WTC11 (cell line): ENCODE measurements around the gene STRADB. TPM values are rescaled to one million over a fixed set of nuclear protein-coding genes. Genes with fewer than 3 reads are reported as not detected.

Experiments
- ATAC-seq: fragments of 200-7000 bp; cut with Tn5 transposase; 2 replicates; pipeline ENCODE4 v1.10.0; 2021; ENCODE audit warnings: mild to moderate bottlenecking, moderate library complexity
- CTCF ChIA-PET: fragments of 300-600 bp; sonication (Branson Sonifier 250); formaldehyde crosslinking; loops from one replicate; lab custom pipeline; 2021; ENCODE audit warnings: antibody characterized with exemption; lab: Charles Lee
- POLR2A ChIA-PET: fragments of 350-600 bp; sonication (Branson Sonifier 250); formaldehyde crosslinking; loops from one replicate; lab custom pipeline; 2021; ENCODE audit warnings: antibody characterized with exemption; lab: Charles Lee
- DNase-seq: peaks from one replicate; pipeline ENCODE4 v3.0.0; 2021; ENCODE audit warnings: low spot score
- H3K27ac Mint-ChIP-seq: 2 replicates; pipeline ENCODE4 v1.8.0; 2021; ENCODE audit warnings: mixed read lengths
- H3K27me3 Mint-ChIP-seq: 2 replicates; pipeline ENCODE4 v1.8.0; 2021; ENCODE audit warnings: low read depth, mild to moderate bottlenecking, moderate library complexity, mixed read lengths
- H3K36me3 Mint-ChIP-seq: 2 replicates; pipeline ENCODE4 v1.8.0; 2021; ENCODE audit warnings: mixed read lengths
- H3K4me1 Mint-ChIP-seq: 2 replicates; pipeline ENCODE4 v1.8.0; 2022; ENCODE audit warnings: mixed read lengths
- H3K4me3 Mint-ChIP-seq: 2 replicates; pipeline ENCODE4 v1.8.0; 2021; ENCODE audit warnings: mild to moderate bottlenecking, moderate library complexity, mixed read lengths
- H3K9me3 Mint-ChIP-seq: 2 replicates; pipeline ENCODE4 v1.8.0; 2021; ENCODE audit warnings: mixed read lengths
- ATF1 ChIP-seq: sonication (generic); formaldehyde crosslinking; IDR thresholded peaks from 2 replicates; pipeline ENCODE4 v1.8.1; 2023; ENCODE audit warnings: mild to moderate bottlenecking, moderate library complexity, missing genetic modification reagents
- CBFB ChIP-seq: sonication (generic); formaldehyde crosslinking; IDR thresholded peaks from 2 replicates; pipeline ENCODE4 v1.8.1; 2022; ENCODE audit warnings: mild to moderate bottlenecking, low read depth, missing genetic modification reagents
- CTCF ChIP-seq: fragments of 200-600 bp; IDR thresholded peaks from 2 replicates; pipeline ENCODE4 v1.8.0; 2022; ENCODE audit warnings: antibody characterized with exemption
- ELF4 ChIP-seq: sonication (generic); formaldehyde crosslinking; IDR thresholded peaks from 2 replicates; pipeline ENCODE4 v1.8.1; 2022; ENCODE audit warnings: low read depth, mild to moderate bottlenecking, moderate library complexity, missing genetic modification reagents
- ERG ChIP-seq: fragments of 250-450 bp; sonication (Bioruptor Pico); IDR thresholded peaks from 2 replicates; pipeline ENCODE4 v1.8.0; 2021; ENCODE audit warnings: mild to moderate bottlenecking
- KAT7 ChIP-seq: sonication (generic); formaldehyde crosslinking; IDR thresholded peaks from 2 replicates; pipeline ENCODE4 v1.8.1; 2023; ENCODE audit warnings: missing genetic modification reagents, mild to moderate bottlenecking, borderline replicate concordance
- RELA ChIP-seq: sonication (generic); formaldehyde crosslinking; IDR thresholded peaks from 2 replicates; pipeline ENCODE4 v1.8.1; 2022; ENCODE audit warnings: missing genetic modification reagents, mild to moderate bottlenecking, borderline replicate concordance
- SMAD4 ChIP-seq: sonication (generic); formaldehyde crosslinking; IDR thresholded peaks from 2 replicates; pipeline ENCODE4 v1.8.0; 2022; ENCODE audit warnings: mild to moderate bottlenecking, missing genetic modification reagents
- SP1 ChIP-seq: sonication (generic); formaldehyde crosslinking; conservative IDR thresholded peaks from 2 replicates; pipeline ENCODE4 v1.8.1; 2022; ENCODE audit warnings: missing genetic modification reagents
- ZBTB21 ChIP-seq: sonication (generic); formaldehyde crosslinking; IDR thresholded peaks from 2 replicates; pipeline ENCODE4 v1.8.1; 2023; ENCODE audit warnings: mild to moderate bottlenecking, missing genetic modification reagents, borderline replicate concordance
- ZNF281 ChIP-seq: sonication (generic); formaldehyde crosslinking; IDR thresholded peaks from 2 replicates; pipeline ENCODE4 v1.8.0; 2023; ENCODE audit warnings: mild to moderate bottlenecking, missing genetic modification reagents
- ZNF423 ChIP-seq: fragments of 250-450 bp; sonication (Bioruptor Pico); IDR thresholded peaks from 2 replicates; pipeline ENCODE4 v2.1.2; 2022; ENCODE audit warnings: mild to moderate bottlenecking, moderate library complexity
- total RNA-seq: library from RNA; stranded (reverse); gene quantifications from 3 replicates; pipeline ENCODE4 v1.2.3, GENCODE V29; 2021
- TF ChIP-seq, protein P1 (sequence below): sonication (generic); formaldehyde crosslinking; IDR thresholded peaks from 2 replicates; pipeline ENCODE4 v1.8.1; 2023; ENCODE audit warnings: mild to moderate bottlenecking, missing genetic modification reagents
- TF ChIP-seq, protein P2 (sequence below): sonication (generic); formaldehyde crosslinking; IDR thresholded peaks from 2 replicates; pipeline ENCODE4 v1.8.0; 2022; ENCODE audit warnings: mild to moderate bottlenecking, missing genetic modification reagents
- TF ChIP-seq, protein P3 (sequence below): sonication (generic); formaldehyde crosslinking; IDR thresholded peaks from 2 replicates; pipeline ENCODE4 v1.8.1; 2022; ENCODE audit warnings: low read depth, mild to moderate bottlenecking, moderate library complexity, missing genetic modification reagents, borderline replicate concordance
- TF ChIP-seq, protein P4 (sequence below): fragments of 250-450 bp; sonication (Bioruptor Pico); IDR thresholded peaks from 2 replicates; pipeline ENCODE4 v2.1.2; 2022; ENCODE audit warnings: mild to moderate bottlenecking, moderate library complexity

The STRADB gene
- total RNA-seq, 1 experiment from 2014 or later = 36.7 TPM

DNA sequence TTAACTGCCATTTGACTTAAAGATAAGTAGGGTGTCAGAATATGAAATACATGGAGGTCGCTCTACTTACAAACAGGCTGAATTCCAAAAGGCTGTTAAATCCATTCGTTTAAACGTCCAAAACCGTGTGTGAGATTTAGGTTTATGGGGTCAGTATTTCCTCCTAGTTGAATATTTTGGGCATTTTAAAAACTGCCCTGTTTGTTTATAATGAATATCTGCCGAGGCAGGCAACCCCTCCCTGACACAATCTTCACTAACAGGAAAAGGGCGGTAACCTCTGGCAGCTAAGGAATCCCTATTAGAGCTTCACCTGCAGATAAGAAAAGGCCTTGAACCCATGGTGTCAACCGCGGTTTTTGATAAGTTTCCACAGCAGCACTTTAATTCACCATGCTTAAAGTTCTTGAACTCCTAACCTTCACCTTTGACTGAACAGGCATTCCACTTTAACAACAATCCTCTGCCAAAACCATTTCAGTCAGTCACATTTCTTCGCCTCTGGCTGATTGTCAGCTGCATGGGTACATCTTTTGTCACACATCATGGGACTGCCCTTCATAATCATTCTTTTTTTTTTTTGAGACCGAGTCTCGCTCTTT lies 18.0 kb upstream of the STRADB start:
- ChIA-PET CTCF (interaction anchor here (0.5 kb wide), 1 partner anchor 951 kb away, joined by 4 read pairs; no protein-coding TSS in a partner anchor), POLR2A (no interaction called here)
- peaks cover 30% of the 10 kb centered on the region for H3K9me3 Mint-ChIP-seq
- peaks cover 31% of the 10 kb centered on the region for H3K36me3 Mint-ChIP-seq
- TF ChIP-seq, protein P1, sequence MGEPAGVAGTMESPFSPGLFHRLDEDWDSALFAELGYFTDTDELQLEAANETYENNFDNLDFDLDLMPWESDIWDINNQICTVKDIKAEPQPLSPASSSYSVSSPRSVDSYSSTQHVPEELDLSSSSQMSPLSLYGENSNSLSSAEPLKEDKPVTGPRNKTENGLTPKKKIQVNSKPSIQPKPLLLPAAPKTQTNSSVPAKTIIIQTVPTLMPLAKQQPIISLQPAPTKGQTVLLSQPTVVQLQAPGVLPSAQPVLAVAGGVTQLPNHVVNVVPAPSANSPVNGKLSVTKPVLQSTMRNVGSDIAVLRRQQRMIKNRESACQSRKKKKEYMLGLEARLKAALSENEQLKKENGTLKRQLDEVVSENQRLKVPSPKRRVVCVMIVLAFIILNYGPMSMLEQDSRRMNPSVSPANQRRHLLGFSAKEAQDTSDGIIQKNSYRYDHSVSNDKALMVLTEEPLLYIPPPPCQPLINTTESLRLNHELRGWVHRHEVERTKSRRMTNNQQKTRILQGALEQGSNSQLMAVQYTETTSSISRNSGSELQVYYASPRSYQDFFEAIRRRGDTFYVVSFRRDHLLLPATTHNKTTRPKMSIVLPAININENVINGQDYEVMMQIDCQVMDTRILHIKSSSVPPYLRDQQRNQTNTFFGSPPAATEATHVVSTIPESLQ (CRISPR knock-in tag) = no peak
- TF ChIP-seq CTCF (no peak), SP1 (CRISPR knock-in tag) (no peak), ATF1 (CRISPR knock-in tag) (no peak), RELA (CRISPR knock-in tag) (no peak), ZBTB21 (CRISPR knock-in tag) (no peak), CBFB (CRISPR knock-in tag) (no peak), KAT7 (CRISPR knock-in tag) (no peak), ELF4 (CRISPR knock-in tag) (no peak), ERG (CRISPR knock-in tag) (no peak), ZNF423 (CRISPR knock-in tag) (no peak), SMAD4 (CRISPR knock-in tag) (no peak), ZNF281 (CRISPR knock-in tag) (no peak)
- TF ChIP-seq, protein P2, sequence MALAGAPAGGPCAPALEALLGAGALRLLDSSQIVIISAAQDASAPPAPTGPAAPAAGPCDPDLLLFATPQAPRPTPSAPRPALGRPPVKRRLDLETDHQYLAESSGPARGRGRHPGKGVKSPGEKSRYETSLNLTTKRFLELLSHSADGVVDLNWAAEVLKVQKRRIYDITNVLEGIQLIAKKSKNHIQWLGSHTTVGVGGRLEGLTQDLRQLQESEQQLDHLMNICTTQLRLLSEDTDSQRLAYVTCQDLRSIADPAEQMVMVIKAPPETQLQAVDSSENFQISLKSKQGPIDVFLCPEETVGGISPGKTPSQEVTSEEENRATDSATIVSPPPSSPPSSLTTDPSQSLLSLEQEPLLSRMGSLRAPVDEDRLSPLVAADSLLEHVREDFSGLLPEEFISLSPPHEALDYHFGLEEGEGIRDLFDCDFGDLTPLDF (CRISPR knock-in tag) = no peak
- TF ChIP-seq, protein P3, sequence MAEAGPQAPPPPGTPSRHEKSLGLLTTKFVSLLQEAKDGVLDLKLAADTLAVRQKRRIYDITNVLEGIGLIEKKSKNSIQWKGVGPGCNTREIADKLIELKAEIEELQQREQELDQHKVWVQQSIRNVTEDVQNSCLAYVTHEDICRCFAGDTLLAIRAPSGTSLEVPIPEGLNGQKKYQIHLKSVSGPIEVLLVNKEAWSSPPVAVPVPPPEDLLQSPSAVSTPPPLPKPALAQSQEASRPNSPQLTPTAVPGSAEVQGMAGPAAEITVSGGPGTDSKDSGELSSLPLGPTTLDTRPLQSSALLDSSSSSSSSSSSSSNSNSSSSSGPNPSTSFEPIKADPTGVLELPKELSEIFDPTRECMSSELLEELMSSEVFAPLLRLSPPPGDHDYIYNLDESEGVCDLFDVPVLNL (CRISPR knock-in tag) = no peak
- TF ChIP-seq, protein P4, sequence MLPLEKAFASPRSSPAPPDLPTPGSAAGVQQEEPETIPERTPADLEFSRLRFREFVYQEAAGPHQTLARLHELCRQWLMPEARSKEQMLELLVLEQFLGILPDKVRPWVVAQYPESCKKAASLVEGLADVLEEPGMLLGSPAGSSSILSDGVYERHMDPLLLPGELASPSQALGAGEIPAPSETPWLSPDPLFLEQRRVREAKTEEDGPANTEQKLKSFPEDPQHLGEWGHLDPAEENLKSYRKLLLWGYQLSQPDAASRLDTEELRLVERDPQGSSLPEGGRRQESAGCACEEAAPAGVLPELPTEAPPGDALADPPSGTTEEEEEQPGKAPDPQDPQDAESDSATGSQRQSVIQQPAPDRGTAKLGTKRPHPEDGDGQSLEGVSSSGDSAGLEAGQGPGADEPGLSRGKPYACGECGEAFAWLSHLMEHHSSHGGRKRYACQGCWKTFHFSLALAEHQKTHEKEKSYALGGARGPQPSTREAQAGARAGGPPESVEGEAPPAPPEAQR (CRISPR knock-in tag) = no peak
- no peak overlapping the region for H3K4me3 Mint-ChIP-seq
- no peak overlapping the region; the same call in 1 of the 2 replicates for H3K27ac Mint-ChIP-seq
- H3K27me3 Mint-ChIP-seq = peaks cover 4% of the 10 kb centered on the region; the same call in 1 of the 2 replicates
- ATAC-seq (no peak; the same call in 1 of the 2 replicates), DNase-seq (no peak)
- peaks cover 15% of the 10 kb centered on the region for H3K4me1 Mint-ChIP-seq
